Kidney glomerular epithelial cell (primary cell): ENCODE results near the gene ARFRP1.
"Not testable (repeated sequence)": the region's sequence is repeated elsewhere in the genome, so short reads cannot be mapped to it uniquely, and the experiment has no call there.

Experiments used
- DNase-seq: peaks from one replicate; lab custom pipeline; 2025; lab: John Stamatoyannopoulos, UW

Gene ARFRP1

DNA sequence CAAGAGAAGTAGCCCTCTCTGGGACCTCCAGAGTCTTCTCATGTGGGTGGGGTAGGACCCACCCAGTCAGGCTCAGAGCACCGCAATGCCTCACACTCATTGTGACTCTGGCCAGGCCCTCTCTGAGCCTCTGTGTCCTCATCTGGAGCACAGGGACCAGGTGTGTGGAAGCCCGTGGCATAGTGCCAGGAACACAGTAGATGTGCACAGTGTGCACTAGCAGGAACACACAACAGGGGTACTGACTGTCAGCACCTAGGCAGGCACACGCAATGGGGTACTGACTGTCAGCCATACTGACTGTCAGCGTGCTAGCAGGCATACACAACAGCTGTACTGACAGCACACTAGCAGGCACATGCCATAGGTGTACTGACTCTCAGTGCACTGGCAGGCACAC lies 52.5 kb downstream of the ARFRP1 start:
- DNase-seq, result no peak

DNA sequence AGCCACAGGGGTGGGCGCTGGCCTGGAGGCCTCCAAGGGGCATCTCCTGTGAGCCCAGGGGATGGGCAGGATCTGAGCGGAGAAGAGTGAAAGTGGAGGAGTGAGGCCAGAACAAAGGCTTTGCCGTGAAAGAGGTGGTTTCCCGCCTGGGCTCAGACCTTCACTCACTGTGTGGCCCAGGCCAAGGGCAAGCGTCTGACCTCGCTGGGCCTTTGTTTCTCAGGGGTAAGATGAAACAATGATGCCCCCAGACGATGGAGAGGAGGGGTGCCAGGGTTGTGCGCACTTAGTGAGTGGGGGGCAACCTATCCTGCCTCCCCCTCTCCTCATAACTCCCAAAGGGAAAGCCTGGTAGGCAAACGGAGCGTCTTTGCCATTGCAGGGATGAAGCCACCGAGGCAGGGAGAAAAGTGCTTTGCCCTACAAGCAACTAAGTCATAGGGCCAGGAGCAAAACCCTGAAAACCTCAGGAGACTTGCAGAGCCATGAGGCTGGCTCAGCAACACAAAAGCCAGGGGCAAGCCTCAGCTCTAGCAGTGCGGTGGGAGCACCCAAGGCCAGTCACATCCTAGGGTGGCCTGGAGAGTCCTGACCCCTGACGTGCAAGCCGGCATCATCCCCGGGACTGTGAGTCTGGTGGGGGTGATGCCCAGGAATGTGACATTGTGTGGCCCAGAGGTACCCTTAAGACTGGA lies 53.7 kb downstream of the ARFRP1 start:
- no peak for DNase-seq

GRCh38 chr20:63653041-63653973 lies 54.5 kb downstream of the ARFRP1 start, which contains the start of gene STMN3:
TSS of gene STMN3 (minus strand) at chr20:63653424. CDS start at chr20:63653345, 79 bp downstream.
- peak; percentile 70 for DNase-seq

DNA sequence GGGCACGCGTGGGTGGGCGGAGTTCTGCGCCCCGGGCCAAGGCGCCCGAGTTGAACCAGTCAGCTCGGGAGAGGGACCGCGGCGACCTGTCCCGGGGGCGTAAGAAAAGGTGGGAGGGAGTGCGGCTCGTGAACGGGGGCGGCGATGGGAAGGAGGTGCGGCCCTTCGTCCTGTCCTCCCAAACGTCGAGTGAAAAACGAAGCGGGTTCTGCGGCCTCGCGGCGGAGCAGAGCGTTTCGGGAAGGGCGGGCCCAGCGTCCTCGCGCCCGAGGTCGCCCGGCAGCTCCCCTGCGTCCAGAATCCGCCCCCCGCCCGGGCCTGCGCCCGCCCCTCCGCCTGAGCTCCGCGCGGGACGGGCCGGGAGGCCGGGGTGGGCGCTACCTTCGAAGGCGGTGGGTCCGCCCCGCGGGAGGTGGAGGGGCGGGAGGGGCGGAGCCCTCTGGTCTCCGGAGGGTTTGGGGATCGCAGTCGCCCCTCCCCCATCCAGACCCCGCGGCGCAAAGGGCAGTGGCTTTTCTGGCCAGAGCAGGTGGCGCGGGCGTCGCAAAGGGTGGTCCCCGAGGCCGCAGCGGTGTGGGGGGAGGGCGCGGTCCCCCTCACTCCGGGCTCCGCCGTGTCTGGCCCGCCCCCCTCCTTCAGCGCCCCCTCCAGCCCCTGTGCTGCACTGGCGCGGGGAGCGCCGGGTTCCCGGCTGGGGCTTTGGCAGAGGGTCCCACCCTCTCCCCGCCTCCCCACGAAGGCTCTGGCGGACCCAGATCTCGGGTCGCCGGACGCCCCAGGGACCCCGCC lies 55.4 kb downstream of the ARFRP1 start:
- DNase-seq, result no peak

DNA sequence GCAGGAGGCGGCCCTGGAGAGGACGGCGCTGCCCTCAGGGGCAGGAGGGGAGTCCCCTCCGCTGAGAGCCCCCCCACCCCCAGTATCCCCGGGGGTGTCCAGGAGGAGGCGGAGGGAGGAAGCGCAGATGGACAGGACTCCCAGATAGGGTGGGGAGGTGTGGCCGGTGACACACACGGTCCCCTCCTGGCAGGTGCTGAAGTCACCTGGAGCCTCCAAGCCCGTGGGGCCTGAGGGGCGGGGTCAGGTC lies 55.9 kb downstream of the ARFRP1 start:
- no peak for DNase-seq

DNA sequence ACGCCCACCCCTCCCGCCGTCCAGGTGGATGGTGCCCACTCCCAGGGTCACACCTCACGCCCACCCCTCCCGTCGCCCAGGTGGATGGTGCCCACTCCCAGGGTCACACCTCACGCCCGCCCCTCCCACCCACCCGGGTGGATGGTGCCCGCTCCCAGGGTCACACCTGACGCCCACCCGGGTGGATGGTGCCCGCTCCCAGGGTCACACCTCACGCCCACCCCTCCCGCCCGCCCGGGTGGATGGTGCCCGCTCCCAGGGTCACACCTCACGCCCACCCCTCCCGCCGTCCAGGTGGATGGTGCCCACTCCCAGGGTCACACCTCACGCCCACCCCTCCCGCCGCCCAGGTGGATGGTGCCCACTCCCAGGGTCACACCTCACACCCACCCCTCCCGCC lies 57.3 kb downstream of the ARFRP1 start:
- not testable (repeated sequence) for DNase-seq

GRCh38 chr20:63648895-63649589 lies 58.7 kb downstream of the ARFRP1 start:
- no peak for DNase-seq
